Renal cortex interstitium (tissue), 11 donors: ENCODE data around the gene POP4. TPM values are rescaled to one million over a fixed set of nuclear protein-coding genes. Genes with fewer than 3 reads are reported as not detected.
A peak's percentile ranks its signal among the peaks of the same experiment; 100 is the strongest.
"Not testable (repeated sequence)": the region's sequence is repeated elsewhere in the genome, so short reads cannot be mapped to it uniquely, and the experiment has no call there.

Source experiments
- DNase-seq, 11 donors: peaks; one replicate each; pipeline ENCODE4 v3.0.0-alpha.2; 2013; ENCODE audit warnings: low read depth in 9 of 11, low spot score in 4 of 11; ENCODE audit errors: extremely low read depth in 1 of 11
- polyA plus RNA-seq, 3 donors: library from polyadenylated mRNA; unstranded; fragments of 120-200 nt; gene quantifications; one replicate each; pipeline ENCODE4 v1.2.1, GENCODE V29; 2013; ENCODE audit not compliant: insufficient read length in 3 of 3

POP4 gene
- polyA plus RNA-seq, 3 donors, result 58.1 to 75.1 (median 64.2) TPM

- DNase-seq, result no peak
Observed at GRCh38 chr19:29622166-29623070, 16.3 kb downstream of the POP4 start.

- no peak for DNase-seq
Observed at GRCh38 chr19:29623726-29624488, 17.8 kb downstream of the POP4 start.

GRCh38 chr19:29624489-29625185 lies 18.6 kb downstream of the POP4 start:
- DNase-seq, result no peak

- peak in 1 of 11 donors; percentile 36 for DNase-seq
Observed at GRCh38 chr19:29625186-29625651, 19.1 kb downstream of the POP4 start.

- no peak for DNase-seq
Observed at GRCh38 chr19:29626386-29626785, 20.3 kb downstream of the POP4 start.

- DNase-seq, result not testable (repeated sequence)
Observed at GRCh38 chr19:29626832-29627231, 20.7 kb downstream of the POP4 start.

- DNase-seq, result no peak
Observed at GRCh38 chr19:29628661-29629385, 22.7 kb downstream of the POP4 start.

GRCh38 chr19:29629836-29630534 lies 23.9 kb downstream of the POP4 start:
- no peak for DNase-seq

GRCh38 chr19:29630655-29631054 lies 24.6 kb downstream of the POP4 start:
- DNase-seq, result no peak

GRCh38 chr19:29631450-29631849 lies 25.4 kb downstream of the POP4 start:
- no peak for DNase-seq

GRCh38 chr19:29634002-29634401 lies 27.9 kb downstream of the POP4 start:
- DNase-seq, result no peak

- DNase-seq, result no peak
Observed at GRCh38 chr19:29634423-29635130, 28.5 kb downstream of the POP4 start.

- DNase-seq, result no peak
Observed at GRCh38 chr19:29635963-29636362, 29.9 kb downstream of the POP4 start.

- DNase-seq, result no peak
Observed at GRCh38 chr19:29636553-29637360, 30.7 kb downstream of the POP4 start.

- DNase-seq, result no peak
Observed at GRCh38 chr19:29639086-29639485, 33.0 kb downstream of the POP4 start.

GRCh38 chr19:29640231-29640630 lies 34.1 kb downstream of the POP4 start:
- no peak for DNase-seq

- no peak for DNase-seq
Observed at GRCh38 chr19:29641597-29641996, 35.5 kb downstream of the POP4 start.
